Measurements from ENCODE around the gene RIMBP2. TPM values are rescaled to one million over a fixed set of nuclear protein-coding genes. Genes with fewer than 3 reads are reported as not detected.

Gene RIMBP2
- total RNA-seq, 2 experiments from 2014 or later, result not detected

DNA sequence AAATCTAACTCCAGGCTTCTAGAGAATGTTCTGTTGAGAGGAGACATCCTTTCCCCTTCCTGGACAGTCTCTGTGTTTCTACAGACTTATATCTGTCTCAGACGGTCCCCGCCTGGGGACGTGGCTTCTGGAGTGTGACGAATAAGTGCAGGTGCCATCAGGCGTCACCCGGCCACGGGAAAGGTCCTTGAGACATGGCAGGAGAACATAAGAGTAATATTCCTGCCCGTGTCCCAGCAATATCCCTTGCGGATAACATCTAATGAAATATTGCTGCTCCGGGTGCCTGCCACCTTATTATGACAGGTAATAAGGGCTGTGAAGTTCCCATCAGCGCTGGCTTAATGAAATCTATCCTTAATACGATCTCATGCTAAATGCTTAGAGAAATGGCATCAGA lies 238.8 kb downstream of the RIMBP2 start:
- Mint-ChIP-seq H3K9me3 (no peaks in the 10 kb centered on the region), H3K36me3 (ENCODE audit: low read depth) (no peaks in the 10 kb centered on the region), H3K27ac (no peak overlapping the region), H3K4me3 (no peak overlapping the region), H3K27me3 (no peaks in the 10 kb centered on the region), H3K4me1 (ENCODE audit: low read depth) (no peaks in the 10 kb centered on the region)
- TF ChIP-seq CTCF (IDR thresholded peaks at IDR 0.05), result no peak
- ChIA-PET POLR2A (no interaction called here), CTCF (no interaction called here)
- H3K4me3 ChIP-seq (ENCODE audit: low read length), result no peak overlapping the region
- H3K4me1 ChIP-seq (ENCODE audit: insufficient read depth, low read length), result no peaks in the 10 kb centered on the region
- no peak for ATAC-seq (ENCODE audit: poor library complexity)
- H3K9me3 ChIP-seq (ENCODE audit: control insufficient read depth in 1 of 2, insufficient read depth in 1 of 2, low read length in 2 of 2), result peaks cover 0 to 24% of the 10 kb centered on the region in 2 experiments
- no peaks in the 10 kb centered on the region for H3K36me3 ChIP-seq (ENCODE audit: insufficient read depth, low read length)
- intact Hi-C loops (cut with DNase I, micrococcal nuclease), result no loop called here
- no peaks in the 10 kb centered on the region for H3K27me3 ChIP-seq (ENCODE audit: control insufficient read depth in 1 of 2, insufficient read depth in 2 of 2, low read length in 2 of 2)
- H3K27ac ChIP-seq (ENCODE audit: low read depth in 1 of 2, low read length in 2 of 2), result no peak overlapping the region
- DNase-seq, result no peak

DNA sequence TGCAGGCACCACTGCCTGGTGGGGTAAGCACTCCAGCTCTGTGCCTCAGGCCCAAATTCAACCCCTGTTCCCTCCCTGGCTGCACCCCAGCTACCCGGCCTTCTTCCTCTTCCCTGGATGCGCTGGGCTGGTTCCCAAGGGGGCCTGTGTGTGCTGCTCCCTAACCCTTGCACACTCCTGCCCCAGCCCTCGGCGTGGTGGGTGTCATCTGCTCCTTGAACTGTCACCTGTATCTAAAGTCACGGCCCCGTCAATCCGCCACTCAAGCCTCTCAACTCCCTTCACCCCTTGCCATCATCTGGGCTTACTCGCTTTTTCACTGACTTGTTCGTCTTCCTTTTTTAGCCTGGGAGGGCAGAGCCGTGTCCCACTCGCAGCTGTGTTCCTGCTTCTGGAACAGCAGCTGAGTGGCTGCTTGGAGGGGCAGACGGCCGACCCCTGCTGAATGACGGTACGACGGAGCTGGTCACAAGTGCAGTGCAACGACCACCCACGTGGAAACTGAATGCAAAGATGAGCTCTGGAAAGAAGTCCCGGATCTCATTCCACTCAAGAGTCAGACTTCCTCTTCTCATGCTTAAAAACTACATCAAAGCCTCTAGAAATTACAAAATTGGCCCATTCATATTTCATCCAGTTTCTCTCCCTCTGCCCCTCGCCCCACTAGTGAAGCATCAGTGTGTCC lies 239.5 kb downstream of the RIMBP2 start:
- POLR2A ChIA-PET, result no interaction called here
- intact Hi-C loops (cut with DNase I, micrococcal nuclease), result no loop called here
- Histone ChIP-seq H3K9me3 (ENCODE audit: control insufficient read depth in 1 of 2, insufficient read depth in 1 of 2, low read length in 2 of 2) (peaks cover 0 to 24% of the 10 kb centered on the region in 2 experiments), H3K36me3 (ENCODE audit: insufficient read depth, low read length) (no peaks in the 10 kb centered on the region), H3K27me3 (ENCODE audit: control insufficient read depth in 1 of 2, insufficient read depth in 2 of 2, low read length in 2 of 2) (no peaks in the 10 kb centered on the region), H3K4me3 (ENCODE audit: low read length) (no peak overlapping the region), H3K27ac (ENCODE audit: low read depth in 1 of 2, low read length in 2 of 2) (no peak overlapping the region), H3K4me1 (ENCODE audit: insufficient read depth, low read length) (no peaks in the 10 kb centered on the region)
- Mint-ChIP-seq H3K27ac (no peak overlapping the region), H3K4me3 (no peak overlapping the region), H3K36me3 (ENCODE audit: low read depth) (no peaks in the 10 kb centered on the region), H3K27me3 (no peaks in the 10 kb centered on the region), H3K4me1 (ENCODE audit: low read depth) (no peaks in the 10 kb centered on the region), H3K9me3 (no peaks in the 10 kb centered on the region)
- DNase-seq (no peak), ATAC-seq (ENCODE audit: poor library complexity) (no peak)
- CTCF ChIA-PET, result no interaction called here
- no peak for TF ChIP-seq CTCF (IDR thresholded peaks at IDR 0.05)

DNA sequence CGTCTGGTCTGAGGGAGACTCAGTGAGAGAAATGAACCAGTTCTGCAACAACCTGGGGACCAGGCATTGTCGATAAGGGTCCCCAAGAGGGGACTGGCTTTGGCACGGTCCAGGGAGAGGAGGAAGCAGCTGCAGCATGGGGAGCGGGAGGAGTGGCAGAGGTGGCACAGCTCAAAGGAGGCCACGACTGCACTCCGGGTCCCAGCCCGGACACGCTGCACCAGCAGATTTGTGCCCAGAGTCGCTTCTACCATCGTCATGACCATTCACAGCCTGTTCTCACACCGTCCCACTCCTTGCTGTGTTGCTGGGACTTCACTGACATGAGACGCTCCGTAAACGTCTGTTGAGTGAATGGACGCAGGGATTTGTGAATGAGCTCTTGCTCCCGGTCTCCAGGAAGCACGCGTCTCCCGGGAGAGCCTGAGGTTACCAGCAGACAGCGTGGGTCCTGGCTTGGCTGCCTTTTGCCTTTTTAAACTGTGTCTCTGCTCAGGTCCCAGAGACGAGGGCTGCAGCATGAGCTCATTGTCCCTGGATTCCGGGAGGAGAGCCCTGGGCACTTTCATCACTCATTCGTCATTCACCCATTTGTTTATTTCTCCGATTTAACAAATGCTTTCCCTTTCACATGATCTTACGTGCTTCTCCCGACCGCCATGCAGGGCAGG lies 241.4 kb downstream of the RIMBP2 start:
- DNase-seq (no peak), ATAC-seq (ENCODE audit: poor library complexity) (no peak)
- TF ChIP-seq CTCF (IDR thresholded peaks at IDR 0.05), result no peak
- Mint-ChIP-seq H3K4me3 (no peak overlapping the region), H3K27ac (no peak overlapping the region), H3K27me3 (no peaks in the 10 kb centered on the region), H3K9me3 (no peaks in the 10 kb centered on the region), H3K4me1 (ENCODE audit: low read depth) (no peaks in the 10 kb centered on the region), H3K36me3 (ENCODE audit: low read depth) (no peaks in the 10 kb centered on the region)
- H3K27me3 ChIP-seq (ENCODE audit: control insufficient read depth in 1 of 2, insufficient read depth in 2 of 2, low read length in 2 of 2), result no peaks in the 10 kb centered on the region
- H3K9me3 ChIP-seq (ENCODE audit: control insufficient read depth in 1 of 2, insufficient read depth in 1 of 2, low read length in 2 of 2), result peaks cover 0 to 30% of the 10 kb centered on the region in 2 experiments
- no peak overlapping the region for H3K27ac ChIP-seq (ENCODE audit: low read depth in 1 of 2, low read length in 2 of 2)
- no peak overlapping the region for H3K4me3 ChIP-seq (ENCODE audit: low read length)
- ChIA-PET POLR2A (no interaction called here), CTCF (no interaction called here)
- intact Hi-C loops (cut with DNase I, micrococcal nuclease), result no loop called here
- no peaks in the 10 kb centered on the region for H3K4me1 ChIP-seq (ENCODE audit: insufficient read depth, low read length)
- no peaks in the 10 kb centered on the region for H3K36me3 ChIP-seq (ENCODE audit: insufficient read depth, low read length)
